Measurements from ENCODE around the gene MICAL1. TPM values are rescaled to one million over a fixed set of nuclear protein-coding genes. Genes with fewer than 3 reads are reported as not detected.
A peak's percentile ranks its signal among the peaks of the same experiment; 100 is the strongest.

MICAL1 gene
- total and polyA plus RNA-seq, 9 donors, result 10.3 to 24.0 (median 13.6) TPM

GRCh38 chr6:109484122-109484521 is 28.6 kb upstream of the MICAL1 start:
- Histone ChIP-seq H3K27ac (no peak overlapping the region), H3K4me3 (no peak overlapping the region), H3K27me3 (no peaks in the 10 kb centered on the region), H3K4me1 (ENCODE audit: insufficient read depth) (peaks cover 8% of the 10 kb centered on the region), H3K36me3 (no peaks in the 10 kb centered on the region), H3K9me3 (no peaks in the 10 kb centered on the region)
- DNase-seq, result no peak
- WGBS, 3 donors, result 12 to 21% (median 17%) methylated on average over 3 of the region's 3 CpGs
- intact Hi-C loops (cut with DNase I), result no loop called here
- no peak for TF ChIP-seq CTCF (IDR thresholded peaks at IDR 0.05)
- no peak for TF ChIP-seq POLR2A (IDR thresholded peaks at IDR 0.05)
- TF ChIP-seq EP300 (IDR thresholded peaks at IDR 0.05), result no peak

GRCh38 chr6:109483735-109484057 is 28.1 kb upstream of the MICAL1 start:
- H3K4me3 ChIP-seq, result peak overlapping the region; percentile 99
- 1% methylated on average over 6 of the region's 6 CpGs for WGBS, 3 donors
- H3K27me3 ChIP-seq, result no peaks in the 10 kb centered on the region
- intact Hi-C loops (cut with DNase I), result no loop called here
- TF ChIP-seq CTCF (IDR thresholded peaks at IDR 0.05) (no peak), EP300 (IDR thresholded peaks at IDR 0.05) (no peak), POLR2A (IDR thresholded peaks at IDR 0.05) (no peak)
- DNase-seq, result no peak
- H3K4me1 ChIP-seq (ENCODE audit: insufficient read depth), result peaks cover 8% of the 10 kb centered on the region
- H3K27ac ChIP-seq, result peak overlapping the region; percentile 38 to 43
- no peaks in the 10 kb centered on the region for H3K36me3 ChIP-seq
- H3K9me3 ChIP-seq, result no peaks in the 10 kb centered on the region

- 1 to 2% (median 1%) methylated on average over 32 to 94 of the region's 97 CpGs for WGBS, 3 donors
- peak within 1 kb of the TSS; percentile 99 for H3K4me3 ChIP-seq
- peaks cover 9% of the 10 kb centered on the region for H3K4me1 ChIP-seq (ENCODE audit: insufficient read depth)
- no peaks in the 10 kb centered on the region for H3K9me3 ChIP-seq
- no peaks in the 10 kb centered on the region for H3K27me3 ChIP-seq
- peak; percentile 30 for TF ChIP-seq POLR2A (IDR thresholded peaks at IDR 0.05)
- peak in 1 of 3 donors; percentile 12 for TF ChIP-seq CTCF (IDR thresholded peaks at IDR 0.05)
- TF ChIP-seq EP300 (IDR thresholded peaks at IDR 0.05), result no peak
- H3K36me3 ChIP-seq, result no peaks in the 10 kb centered on the region
- intact Hi-C loops (cut with DNase I), result no loop called here
- H3K27ac ChIP-seq, result peak within 1 kb of the TSS; percentile 38 to 43
- DNase-seq, result peak; percentile 84 to 92 (median 87)
Measured at GRCh38 chr6:109482905-109483734, 27.5 kb upstream of the MICAL1 start, which contains the start of gene ZBTB24. Gene ZBTB24 (minus strand): TSS chr6:109483219. CDS start chr6:109482026, 1,193 bp downstream.

GRCh38 chr6:109480993-109481480 is 25.5 kb upstream of the MICAL1 start:
- DNase-seq, result no peak
- TF ChIP-seq POLR2A (IDR thresholded peaks at IDR 0.05), result no peak
- TF ChIP-seq EP300 (IDR thresholded peaks at IDR 0.05), result no peak
- TF ChIP-seq CTCF (IDR thresholded peaks at IDR 0.05), result no peak
- intact Hi-C loops (cut with DNase I), result no loop called here
- Histone ChIP-seq H3K36me3 (no peaks in the 10 kb centered on the region), H3K27me3 (no peaks in the 10 kb centered on the region), H3K4me3 (no peak overlapping the region), H3K9me3 (no peaks in the 10 kb centered on the region), H3K27ac (no peak overlapping the region), H3K4me1 (ENCODE audit: insufficient read depth) (peaks cover 11% of the 10 kb centered on the region)
- 97 to 98% (median 97%) methylated on average over 7 of the region's 7 CpGs for WGBS, 3 donors
